MM.1S (cell line): ENCODE measurements around the gene MARK3.

Experiments used
- DNase-seq: peaks from one replicate; pipeline ENCODE4 v3.0.0-alpha.2; 2015
- H2AFZ ChIP-seq: fragments of 300-600 bp; sonication (generic); 2 replicates; pipeline ENCODE4 v1.6.0; 2016; ENCODE audit warnings: antibody characterized with exemption, low read length
- H3F3A ChIP-seq: fragments of 300-600 bp; sonication (generic); 2 replicates; pipeline ENCODE4 v1.6.1; 2016; ENCODE audit warnings: mild to moderate bottlenecking, antibody characterized with exemption, low read length, moderate library complexity, mixed read lengths; ENCODE audit not compliant: insufficient read depth
- H3K27ac ChIP-seq: fragments of 300-600 bp; sonication (generic); 2 replicates; pipeline ENCODE4 v1.5.1; 2016; ENCODE audit warnings: mild to moderate bottlenecking, low read length
- H3K27me3 ChIP-seq: fragments of 300-600 bp; sonication (generic); replicated peaks from 2 replicates; pipeline ENCODE4 v1.6.0; 2016; ENCODE audit warnings: low read length; ENCODE audit not compliant: insufficient read depth
- H3K36me3 ChIP-seq: fragments of 300-600 bp; sonication (generic); replicated peaks from 2 replicates; pipeline ENCODE4 v1.6.1; 2016; ENCODE audit warnings: mild to moderate bottlenecking, low read length, mixed read lengths; ENCODE audit not compliant: insufficient read depth
- H3K4me1 ChIP-seq: fragments of 300-600 bp; sonication (generic); 2 replicates; pipeline ENCODE4 v1.6.1; 2016; ENCODE audit warnings: low read length, mixed read lengths
- H3K4me2 ChIP-seq: fragments of 300-600 bp; sonication (generic); 2 replicates; pipeline ENCODE4 v1.6.0; 2016; ENCODE audit warnings: low read depth, low read length
- H3K4me3 ChIP-seq: fragments of 300-600 bp; sonication (generic); 2 replicates; pipeline ENCODE4 v1.5.1; 2016; ENCODE audit warnings: low read length, mixed read lengths
- H3K79me2 ChIP-seq: fragments of 300-600 bp; sonication (generic); 2 replicates; pipeline ENCODE4 v1.6.1; 2016; ENCODE audit warnings: mixed run types, low read length, mixed read lengths
- H3K9ac ChIP-seq: fragments of 300-600 bp; sonication (generic); 2 replicates; pipeline ENCODE4 v1.6.1; 2016; ENCODE audit warnings: low read length, mixed read lengths
- H3K9me2 ChIP-seq: fragments of 300-600 bp; sonication (generic); replicated peaks from 2 replicates; pipeline ENCODE4 v1.6.1; 2016; ENCODE audit warnings: mild to moderate bottlenecking, low read length, mixed read lengths; ENCODE audit not compliant: insufficient read depth
- H3K9me3 ChIP-seq: fragments of 300-600 bp; sonication (generic); replicated peaks from 2 replicates; pipeline ENCODE4 v1.6.1; 2016; ENCODE audit warnings: mild to moderate bottlenecking, low read length, mixed read lengths; ENCODE audit not compliant: insufficient read depth
- H4K20me1 ChIP-seq: fragments of 300-600 bp; sonication (generic); 2 replicates; pipeline ENCODE4 v1.6.1; 2016; ENCODE audit warnings: mild to moderate bottlenecking, low read length, moderate library complexity, mixed read lengths; ENCODE audit not compliant: insufficient read depth
- EZH2 ChIP-seq: fragments of 300-600 bp; sonication (generic); optimal IDR thresholded peaks from 2 replicates; pipeline ENCODE3; 2017; ENCODE audit warnings: low read depth, mild to moderate bottlenecking, antibody characterized with exemption, low read length, mixed read lengths
- EZH2phosphoT487 ChIP-seq: fragments of 300-600 bp; sonication (generic); IDR thresholded peaks from 2 replicates; pipeline ENCODE4 v1.6.1; 2018; ENCODE audit warnings: antibody characterized with exemption, low read length
- TF ChIP-seq, protein P1 (sequence below): fragments of 300-600 bp; sonication (generic); IDR thresholded peaks from 2 replicates; pipeline ENCODE4 v1.5.1; 2016; ENCODE audit warnings: antibody characterized with exemption, low read length, mixed read lengths

The MARK3 gene

GRCh38 chr14:103384450-103385151 is 614 bp upstream of the MARK3 start:
- Histone ChIP-seq H3K9ac (peak overlapping the region; percentile 48; the same call in 1 of the 2 replicates), H3K4me2 (peak overlapping the region; percentile 90; the same call in 1 of the 2 replicates), H3K9me2 (no peaks in the 10 kb centered on the region), H2AFZ (peak overlapping the region; percentile 72), H3K27me3 (no peaks in the 10 kb centered on the region), H3K4me3 (peak overlapping the region; percentile 82), H3K36me3 (no peaks in the 10 kb centered on the region), H3K27ac (peak overlapping the region; percentile 83; the same call in 1 of the 2 replicates), H3K4me1 (no peaks in the 10 kb centered on the region), H3K79me2 (peaks cover 42% of the 10 kb centered on the region), H3K9me3 (no peaks in the 10 kb centered on the region), H4K20me1 (0 out of 2 replicates have a peak, but pooled peaks cover 4% of the 10 kb centered on the region), H3F3A (0 out of 2 replicates have a peak, but pooled peaks cover 3% of the 10 kb centered on the region)
- TF ChIP-seq, protein P1, sequence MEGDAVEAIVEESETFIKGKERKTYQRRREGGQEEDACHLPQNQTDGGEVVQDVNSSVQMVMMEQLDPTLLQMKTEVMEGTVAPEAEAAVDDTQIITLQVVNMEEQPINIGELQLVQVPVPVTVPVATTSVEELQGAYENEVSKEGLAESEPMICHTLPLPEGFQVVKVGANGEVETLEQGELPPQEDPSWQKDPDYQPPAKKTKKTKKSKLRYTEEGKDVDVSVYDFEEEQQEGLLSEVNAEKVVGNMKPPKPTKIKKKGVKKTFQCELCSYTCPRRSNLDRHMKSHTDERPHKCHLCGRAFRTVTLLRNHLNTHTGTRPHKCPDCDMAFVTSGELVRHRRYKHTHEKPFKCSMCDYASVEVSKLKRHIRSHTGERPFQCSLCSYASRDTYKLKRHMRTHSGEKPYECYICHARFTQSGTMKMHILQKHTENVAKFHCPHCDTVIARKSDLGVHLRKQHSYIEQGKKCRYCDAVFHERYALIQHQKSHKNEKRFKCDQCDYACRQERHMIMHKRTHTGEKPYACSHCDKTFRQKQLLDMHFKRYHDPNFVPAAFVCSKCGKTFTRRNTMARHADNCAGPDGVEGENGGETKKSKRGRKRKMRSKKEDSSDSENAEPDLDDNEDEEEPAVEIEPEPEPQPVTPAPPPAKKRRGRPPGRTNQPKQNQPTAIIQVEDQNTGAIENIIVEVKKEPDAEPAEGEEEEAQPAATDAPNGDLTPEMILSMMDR: no peak
- TF ChIP-seq EZH2 (no peak), EZH2phosphoT487 (no peak)
- no peak for DNase-seq

DNA sequence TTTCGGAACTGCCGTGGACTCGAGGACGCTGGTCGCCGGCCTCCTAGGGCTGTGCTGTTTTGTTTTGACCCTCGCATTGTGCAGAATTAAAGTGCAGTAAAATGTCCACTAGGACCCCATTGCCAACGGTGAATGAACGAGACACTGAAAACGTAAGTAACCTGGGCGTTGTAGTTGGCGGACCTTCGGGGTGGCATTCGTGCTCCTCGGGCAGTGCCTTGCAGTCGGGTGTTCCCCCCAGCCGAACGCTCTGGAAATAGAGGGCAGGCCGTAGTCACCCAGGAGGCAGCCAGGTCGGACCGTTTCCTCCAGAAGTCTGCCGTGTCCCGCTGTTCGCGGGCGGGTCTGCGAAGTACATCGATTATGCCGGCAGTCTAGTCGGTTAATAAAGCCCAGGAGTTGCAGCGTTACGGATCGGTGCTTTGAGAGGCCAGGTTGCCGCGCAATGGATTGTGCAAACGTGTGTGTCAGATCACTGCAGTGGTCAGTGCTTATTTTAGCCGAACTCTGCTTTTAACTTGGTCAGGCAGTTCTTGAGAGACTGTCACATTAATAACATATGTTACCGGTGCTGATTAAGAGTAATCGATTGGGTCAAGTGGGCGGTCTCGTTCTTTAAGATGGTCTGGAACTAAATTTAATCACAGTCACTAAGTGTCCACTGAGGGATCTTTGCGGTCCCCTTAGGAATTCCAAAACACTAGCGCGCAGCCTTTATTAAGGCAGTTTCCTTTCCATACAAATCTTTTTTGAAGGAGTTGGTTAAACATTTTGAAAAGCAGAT is 906 bp downstream of the MARK3 start:
- no peaks in the 10 kb centered on the region for H3K9me3 ChIP-seq
- no peaks in the 10 kb centered on the region for H3K27me3 ChIP-seq
- TF ChIP-seq EZH2: no peak
- no peak for TF ChIP-seq EZH2phosphoT487
- TF ChIP-seq, protein P1: no peak
- H3F3A ChIP-seq: 0 out of 2 replicates have a peak, but pooled peaks cover 3% of the 10 kb centered on the region
- no peaks in the 10 kb centered on the region for H3K36me3 ChIP-seq
- H3K4me2 ChIP-seq: peak overlapping the region; percentile 72
- peak overlapping the region; percentile 82 for H3K4me3 ChIP-seq
- H3K9ac ChIP-seq: peak overlapping the region; percentile 82
- peak overlapping the region; percentile 83; the same call in 1 of the 2 replicates for H3K27ac ChIP-seq
- H2AFZ ChIP-seq: no peak overlapping the region; the same call in 1 of the 2 replicates
- no peaks in the 10 kb centered on the region for H3K9me2 ChIP-seq
- H4K20me1 ChIP-seq: peaks cover 4% of the 10 kb centered on the region; the same call in 1 of the 2 replicates
- DNase-seq: peak; percentile 8
- H3K4me1 ChIP-seq: no peaks in the 10 kb centered on the region
- peaks cover 53% of the 10 kb centered on the region for H3K79me2 ChIP-seq

DNA sequence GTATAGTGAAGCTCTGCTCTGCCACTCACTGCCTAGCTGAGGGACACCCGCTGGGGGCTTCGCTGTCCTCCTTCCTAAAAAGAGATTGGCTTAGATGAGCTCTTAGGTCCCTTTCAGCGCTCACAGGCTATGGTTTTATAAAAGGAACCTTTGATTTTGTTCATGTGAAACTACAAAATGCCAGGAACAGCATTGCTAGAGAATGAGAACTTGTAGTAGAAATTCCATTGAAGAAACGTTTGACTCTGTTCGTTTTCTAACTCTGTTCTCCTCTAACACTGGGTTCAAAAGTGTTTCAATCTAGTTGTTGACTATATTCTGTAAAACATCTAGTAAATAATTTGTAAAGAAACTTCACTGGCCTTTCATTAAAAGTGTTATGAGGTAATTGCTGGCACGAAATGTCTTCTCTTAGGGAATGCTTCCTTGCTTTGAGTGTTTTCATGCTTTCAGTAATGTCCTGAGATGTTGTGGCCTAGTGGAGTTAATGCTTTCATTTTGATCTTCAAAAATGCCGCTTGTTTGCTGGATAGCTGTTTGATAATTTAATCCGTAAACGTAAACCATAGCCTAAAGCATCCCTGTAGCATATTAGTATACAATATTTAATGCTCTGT is 1.6 kb downstream of the MARK3 start:
- Histone ChIP-seq H3K27me3 (no peaks in the 10 kb centered on the region), H3K4me3 (peak overlapping the region; percentile 82), H3K9me2 (no peaks in the 10 kb centered on the region), H4K20me1 (peaks cover 5% of the 10 kb centered on the region), H2AFZ (no peak overlapping the region), H3K9me3 (no peaks in the 10 kb centered on the region), H3K4me1 (no peaks in the 10 kb centered on the region), H3K36me3 (no peaks in the 10 kb centered on the region), H3K27ac (no peak overlapping the region), H3K9ac (peak overlapping the region; percentile 82; the same call in 1 of the 2 replicates), H3F3A (0 out of 2 replicates have a peak, but pooled peaks cover 3% of the 10 kb centered on the region), H3K79me2 (peaks cover 59% of the 10 kb centered on the region), H3K4me2 (peak overlapping the region; percentile 72)
- DNase-seq: no peak
- TF ChIP-seq, protein P1: no peak
